ENCODE data around the gene URAD.
"Not testable (repeated sequence)": the region's sequence is repeated elsewhere in the genome, so short reads cannot be mapped to it uniquely, and the experiment has no call there.

URAD gene

GRCh38 chr13:27988520-27988919, at the start of gene URAD:
URAD (minus strand) TSS chr13:27988693; CDS start chr13:27988637, 56 bp downstream.
- DNase-seq, result no peak

DNA sequence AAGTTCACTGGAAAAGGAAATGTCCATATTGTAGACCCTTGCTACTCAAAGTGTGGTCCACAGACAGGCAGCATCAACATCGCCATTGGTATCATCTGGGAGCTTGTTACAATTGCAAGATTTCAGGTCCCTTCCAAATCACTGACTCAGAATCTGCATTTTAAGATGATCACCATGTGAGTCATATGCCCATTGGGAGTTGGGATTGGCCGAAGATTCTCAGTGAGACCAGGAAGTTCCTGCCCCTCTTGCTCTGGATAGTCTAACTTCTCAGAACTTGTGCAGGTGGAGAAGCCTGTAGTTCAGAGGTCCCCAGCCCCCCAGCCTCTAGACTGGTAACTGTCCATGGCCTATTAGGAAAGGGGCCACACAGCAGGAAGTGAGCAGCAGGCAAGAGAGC, 48.9 kb upstream of the URAD start:
- peak in 1 of 2 experiments; percentile 5 for DNase-seq

DNA sequence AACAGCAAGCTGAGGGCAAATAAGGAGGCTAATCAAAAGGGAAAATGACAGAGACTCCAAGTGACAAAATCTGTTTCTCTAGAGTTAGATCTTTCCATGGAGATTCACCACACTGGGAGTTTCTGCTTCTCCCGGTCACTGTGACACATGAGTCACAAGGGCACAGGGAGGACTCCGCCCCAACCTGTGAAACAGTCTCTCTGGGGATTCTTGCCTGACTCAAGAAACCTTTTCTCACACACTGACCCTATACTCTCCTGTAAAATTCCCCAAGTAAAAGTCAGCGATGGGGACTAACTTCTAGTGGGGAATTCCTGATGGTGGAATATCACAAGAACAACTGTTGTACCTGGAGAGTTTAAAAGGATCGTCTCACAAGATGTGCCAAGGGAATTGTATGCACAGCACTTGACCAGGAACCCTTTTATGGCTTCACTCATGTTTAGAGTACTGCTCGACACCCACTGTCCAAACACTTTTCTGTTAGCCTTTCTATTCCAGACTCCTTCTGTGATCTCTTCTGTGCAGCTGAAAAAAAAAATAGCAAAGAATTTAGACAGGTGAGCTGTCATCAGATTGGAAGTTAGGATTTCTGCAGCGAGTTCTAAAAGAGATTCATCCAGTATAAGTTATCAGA, 46.8 kb upstream of the URAD start:
- no peak for DNase-seq

GRCh38 chr13:28033894-28034655, 45.6 kb upstream of the URAD start:
- no peak for DNase-seq

GRCh38 chr13:28032438-28032837, 43.9 kb upstream of the URAD start:
- not testable (repeated sequence) for DNase-seq

- no peak for DNase-seq
These were observed 43.4 kb upstream of the URAD start for GRCh38 chr13:28031896-28032288.

- DNase-seq, result no peak
These were observed 42.9 kb upstream of the URAD start for GRCh38 chr13:28031220-28031895.

DNA sequence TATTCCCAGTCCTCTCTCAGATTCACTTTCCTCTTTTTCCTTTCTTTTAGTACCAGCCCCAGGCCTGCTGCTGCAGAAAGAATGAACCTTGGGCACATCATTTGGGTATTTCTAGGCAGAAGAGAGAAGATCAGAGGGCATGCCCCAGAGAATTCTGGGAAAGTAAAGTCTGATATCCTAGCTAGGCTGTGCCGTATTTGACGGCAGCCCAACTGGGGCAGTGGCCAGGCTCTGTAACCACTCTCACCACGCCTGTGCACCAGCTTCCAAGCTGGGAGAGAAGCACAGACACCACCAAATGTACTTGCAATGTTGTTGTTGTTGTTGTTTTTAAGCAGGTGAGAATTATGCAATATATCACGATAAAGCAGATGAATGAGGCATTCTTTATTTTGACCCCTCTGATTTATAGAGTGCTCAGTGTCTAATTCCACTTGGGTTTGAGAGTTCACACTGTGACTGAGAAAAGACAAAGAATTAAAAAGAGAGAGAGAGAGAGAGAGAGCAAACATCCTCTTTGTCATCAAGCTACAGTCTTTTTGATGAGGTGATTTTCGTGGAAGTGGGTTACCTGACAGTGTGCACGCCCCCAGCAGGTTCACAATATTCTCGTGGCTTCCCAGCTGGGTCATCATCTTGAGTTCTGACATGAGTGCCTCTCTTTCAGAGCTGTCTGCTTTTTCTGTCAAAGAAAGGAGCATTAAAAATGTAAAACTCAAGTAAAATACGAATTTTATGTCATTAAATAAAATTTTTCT, 39.3 kb upstream of the URAD start:
- DNase-seq, result no peak

DNA sequence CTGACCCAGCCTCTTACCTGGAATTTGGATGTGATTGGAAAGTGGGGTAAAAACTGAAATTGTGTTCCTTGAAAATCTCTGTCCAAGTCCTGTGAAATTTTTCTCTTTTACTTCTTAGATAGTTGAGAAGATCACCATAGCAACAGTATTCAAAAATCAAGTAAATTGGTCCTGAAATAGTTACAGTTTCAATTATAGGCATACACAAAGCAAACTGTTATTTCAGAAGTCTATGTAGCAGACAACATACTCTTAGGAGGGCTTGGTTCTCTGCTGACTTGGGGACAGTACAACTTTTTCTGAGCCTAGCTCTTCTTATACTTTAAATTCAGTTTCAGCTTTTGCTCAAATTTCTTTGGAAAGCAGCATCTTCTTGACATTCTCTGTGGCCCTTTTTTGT, 38.6 kb upstream of the URAD start:
- no peak for DNase-seq

DNA sequence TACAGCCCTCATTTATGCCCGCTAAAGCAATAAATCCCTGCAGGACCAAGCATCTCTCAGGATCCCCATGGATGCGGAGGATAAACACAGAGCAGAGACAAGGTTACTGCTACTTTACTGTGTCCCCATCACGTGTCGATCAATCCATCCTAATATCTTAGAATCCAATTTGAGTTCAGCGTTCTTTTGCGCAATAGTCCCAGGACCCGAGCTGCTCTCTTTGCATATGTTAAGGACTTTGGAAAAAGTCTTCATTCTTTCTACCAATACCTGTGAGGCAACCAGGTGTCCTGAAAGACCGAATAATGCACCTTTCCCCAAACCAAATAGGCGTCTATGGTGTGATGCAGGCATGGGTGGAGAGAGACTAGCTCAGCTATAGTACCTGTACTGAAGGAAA, 38.0 kb upstream of the URAD start:
- no peak for DNase-seq

- DNase-seq, result no peak
These were observed 34.5 kb upstream of the URAD start for GRCh38 chr13:28022848-28023518.

GRCh38 chr13:28014301-28014700, 25.8 kb upstream of the URAD start:
- no peak for DNase-seq

GRCh38 chr13:28013482-28013881, 25.0 kb upstream of the URAD start:
- no peak for DNase-seq

DNA sequence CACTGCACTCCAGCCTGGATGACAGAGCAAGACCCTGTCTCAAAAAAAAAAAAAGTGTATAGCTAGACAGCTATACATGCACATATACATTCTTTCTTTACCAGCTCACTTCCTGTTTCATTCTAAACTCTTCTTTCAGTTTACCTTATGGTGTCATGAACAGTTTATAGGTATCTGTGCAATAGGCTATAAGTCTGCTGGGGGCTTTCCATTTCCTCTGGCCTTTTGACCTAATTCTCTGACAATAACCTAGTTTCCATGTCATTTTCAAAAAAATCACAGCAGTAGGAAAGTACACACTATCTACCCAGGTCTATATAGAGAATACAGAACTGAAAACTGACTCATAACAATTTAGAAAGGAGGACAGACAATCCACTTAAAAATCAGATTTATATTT, 24.4 kb upstream of the URAD start:
- DNase-seq, result no peak

- no peak for DNase-seq
These were observed 23.9 kb upstream of the URAD start for GRCh38 chr13:28012383-28012782.

DNA sequence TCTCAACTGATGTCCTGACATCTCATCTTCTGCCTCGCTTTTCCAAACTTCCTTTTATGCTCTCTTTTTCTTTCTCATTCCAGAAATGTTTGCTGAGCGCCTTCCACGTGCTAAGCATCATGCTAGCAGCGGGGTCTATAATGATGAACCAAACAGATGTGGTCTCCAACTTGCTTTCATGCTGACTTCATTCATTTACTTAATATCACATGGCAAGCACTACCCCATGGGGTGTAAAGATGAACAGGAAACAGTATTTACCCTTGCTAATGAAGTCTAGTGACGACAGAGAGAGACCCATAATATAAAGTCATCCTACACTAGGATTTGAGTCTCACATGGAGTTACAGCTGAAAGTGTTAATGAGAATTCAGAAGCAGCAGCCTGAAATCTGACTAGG, 21.6 kb upstream of the URAD start:
- no peak for DNase-seq

GRCh38 chr13:28005016-28005415, 16.5 kb upstream of the URAD start:
- not testable (repeated sequence) for DNase-seq

DNA sequence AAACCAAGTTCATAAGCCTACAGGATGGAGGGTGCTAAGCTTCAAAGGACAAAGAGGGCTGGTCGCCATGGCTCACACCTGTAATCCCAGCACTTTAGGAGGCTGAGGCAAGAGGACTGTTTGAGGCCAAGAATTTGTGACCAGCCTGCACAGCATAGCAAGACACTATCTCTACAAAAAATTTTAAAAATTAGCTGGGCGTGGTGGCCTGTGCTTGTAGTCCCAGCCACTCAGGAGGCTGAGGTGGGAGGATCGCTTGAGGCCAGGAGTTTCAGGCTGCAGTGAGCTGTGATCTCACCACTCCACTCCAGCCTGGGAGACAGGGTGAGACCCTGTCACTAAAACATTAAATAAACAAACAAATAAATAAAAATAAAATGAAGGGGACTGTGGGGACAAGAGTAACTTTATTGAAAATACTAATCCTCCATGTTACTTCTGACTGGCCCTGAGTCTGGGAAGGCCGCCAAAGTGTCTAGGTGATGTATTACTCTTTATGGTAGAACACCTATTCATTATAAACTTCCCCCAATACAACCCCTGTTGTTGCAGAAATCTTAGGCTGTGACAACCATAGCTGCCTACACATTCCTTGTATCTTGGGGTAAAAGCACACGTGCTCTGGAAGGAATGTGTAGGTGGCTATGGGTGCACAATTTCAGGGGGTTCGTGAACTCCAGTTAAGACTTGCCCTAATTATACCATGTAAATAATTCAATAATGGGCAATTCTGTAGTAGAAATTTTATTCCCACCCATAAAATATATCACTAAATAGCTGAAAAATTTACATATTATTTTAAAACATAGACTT, 14.6 kb upstream of the URAD start:
- no peak for DNase-seq

DNA sequence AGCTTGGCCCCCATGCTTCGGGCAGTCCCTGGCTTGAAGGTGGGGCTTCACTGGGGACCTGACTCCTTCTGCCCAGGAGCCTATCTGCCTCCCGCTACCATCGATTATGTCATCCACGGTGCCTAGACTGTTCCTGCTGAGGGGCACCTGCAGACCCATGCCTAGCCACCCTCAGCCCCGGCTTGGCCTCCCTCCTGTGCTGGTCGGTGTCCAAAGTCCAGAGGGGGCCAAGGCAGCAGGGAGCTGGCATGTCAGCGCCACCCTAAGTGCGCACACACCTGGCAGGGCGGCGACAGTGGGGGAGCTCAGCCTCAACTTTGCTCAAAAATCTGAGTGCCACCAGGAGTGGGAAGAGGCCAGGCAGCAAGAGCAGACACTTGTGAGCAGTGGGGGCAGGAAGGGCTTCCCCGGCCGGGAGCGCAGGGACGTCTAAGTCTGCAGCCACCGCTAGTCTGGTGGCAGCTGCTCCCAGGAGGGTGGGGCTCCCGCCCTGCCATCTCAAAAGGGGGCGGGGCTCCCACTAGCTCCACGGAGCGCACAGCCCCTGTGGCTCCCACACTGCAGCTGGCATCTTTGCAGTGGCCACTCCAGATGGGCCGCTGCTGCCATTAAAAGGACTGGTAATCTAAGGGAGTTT, 13.5 kb upstream of the URAD start:
- DNase-seq, result no peak

DNA sequence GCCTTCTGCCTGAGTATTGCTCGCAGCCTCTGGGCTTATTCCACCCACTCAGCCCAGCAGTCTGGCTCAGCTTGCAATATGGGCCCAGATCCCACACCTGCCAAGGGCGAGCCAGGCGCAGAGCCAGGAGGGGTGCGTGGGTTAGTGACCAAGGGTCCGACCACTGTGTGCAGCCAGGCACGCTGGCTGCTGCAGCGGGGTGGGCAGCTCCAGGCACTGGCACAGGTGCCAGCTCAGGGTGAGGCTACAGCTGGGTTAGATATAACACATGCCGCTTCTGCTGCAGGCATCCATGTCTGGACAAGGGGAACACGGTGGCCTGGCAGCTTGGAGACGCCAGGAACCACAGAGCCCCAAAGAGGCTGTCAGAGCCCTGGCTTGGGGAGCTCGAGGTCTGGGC, 12.6 kb upstream of the URAD start:
- DNase-seq, result no peak

DNA sequence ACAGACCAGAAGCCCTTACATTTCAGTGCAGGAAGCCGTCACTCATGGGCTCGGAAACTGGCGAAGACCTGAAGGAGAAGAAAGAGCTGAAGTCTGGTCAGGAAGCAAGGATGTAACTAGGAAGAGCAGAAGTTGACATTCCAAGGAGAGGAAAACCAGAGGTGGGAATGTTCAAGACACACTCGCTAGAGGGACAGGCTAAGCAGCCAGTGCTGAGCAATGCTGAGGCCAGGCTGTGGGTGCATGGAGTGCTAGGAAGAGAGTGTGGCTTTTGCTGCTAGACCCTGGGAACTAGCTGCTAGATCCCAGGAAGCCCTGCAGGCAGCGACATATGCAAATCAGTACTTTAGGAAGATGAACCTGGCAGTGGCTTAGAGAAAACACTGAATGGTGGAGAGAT, 12.1 kb upstream of the URAD start:
- no peak for DNase-seq

Measured in activated CD4-positive, alpha-beta T cell treated with anti-CD3 and anti-CD28 coated beads, Interleukin-2, amount 50 U/mL, for 48 hours (primary cell).